HG03045 (cell line): ENCODE results near the gene NRBP1.
A peak's percentile ranks its signal among the peaks of the same experiment; 100 is the strongest.

Experiments
- ATAC-seq: cut with Tn5 transposase; IDR thresholded peaks from one replicate; pipeline ENCODE4 v1.9.1; 2021; ENCODE audit warnings: mild to moderate bottlenecking, moderate library complexity; ENCODE audit not compliant: unreplicated experiment

NRBP1 gene

GRCh38 chr2:27428213-27428977 lies at the start of gene NRBP1:
Gene NRBP1, plus strand, starts transcription at chr2:27428631. Its CDS starts 4,643 bp downstream, at chr2:27433274.
- ATAC-seq = peak; percentile 93

- no peak for ATAC-seq
These were observed 49.6 kb upstream of the NRBP1 start for GRCh38 chr2:27378809-27379290.

GRCh38 chr2:27379383-27379835 lies 49.0 kb upstream of the NRBP1 start:
- ATAC-seq = no peak

GRCh38 chr2:27379836-27380625 lies 48.4 kb upstream of the NRBP1 start:
- no peak for ATAC-seq

- ATAC-seq = peak; percentile 76
These were observed 47.5 kb upstream of the NRBP1 start, which contains the start of gene ZNF513 for GRCh38 chr2:27380626-27381545. Gene ZNF513, minus strand, starts transcription at chr2:27380734. Its CDS starts 208 bp downstream, at chr2:27380526.

- no peak for ATAC-seq
These were observed 46.8 kb upstream of the NRBP1 start for GRCh38 chr2:27381577-27382181.

GRCh38 chr2:27390822-27391679 lies 37.4 kb upstream of the NRBP1 start:
- no peak for ATAC-seq

GRCh38 chr2:27393225-27393624 lies 35.2 kb upstream of the NRBP1 start:
- ATAC-seq = no peak

- no peak for ATAC-seq
These were observed 29.5 kb upstream of the NRBP1 start for GRCh38 chr2:27398962-27399361.

GRCh38 chr2:27400348-27401135 lies 27.9 kb upstream of the NRBP1 start:
- ATAC-seq = no peak

- no peak for ATAC-seq
These were observed 20.5 kb upstream of the NRBP1 start for GRCh38 chr2:27407798-27408491.

GRCh38 chr2:27408601-27409320 lies 19.7 kb upstream of the NRBP1 start:
- ATAC-seq = peak; percentile 35

- peak; percentile 94 for ATAC-seq
These were observed 18.9 kb upstream of the NRBP1 start, which contains the start of gene PPM1G for GRCh38 chr2:27409321-27410073. Gene PPM1G, minus strand, starts transcription at chr2:27409591. Its CDS starts 169 bp downstream, at chr2:27409422.

GRCh38 chr2:27412419-27413152 lies 15.8 kb upstream of the NRBP1 start:
- no peak for ATAC-seq

- ATAC-seq = no peak
These were observed 12.3 kb upstream of the NRBP1 start for GRCh38 chr2:27416151-27416550.

- no peak for ATAC-seq
These were observed 7.4 kb upstream of the NRBP1 start for GRCh38 chr2:27420996-27421395.
